KOPT-K1 (cell line): ENCODE data around the gene RAB21.
"Not testable (repeated sequence)": the region's sequence is repeated elsewhere in the genome, so short reads cannot be mapped to it uniquely, and the experiment has no call there.

Experiments used
- H3K27ac ChIP-seq: fragments of 200-600 bp; sonication (generic); 2 replicates; pipeline ENCODE4 v1.5.1; 2016; ENCODE audit warnings: antibody characterized with exemption, mild to moderate bottlenecking, low read depth, low read length; ENCODE audit not compliant: poor library complexity, severe bottlenecking
- H3K36me3 ChIP-seq: fragments of 200-600 bp; sonication (generic); 2 replicates; pipeline ENCODE4 v1.5.1; 2017; ENCODE audit warnings: antibody characterized with exemption, mild to moderate bottlenecking, low read length, moderate library complexity; ENCODE audit not compliant: insufficient read depth
- H3K9me3 ChIP-seq: fragments of 200-600 bp; sonication (generic); 2 replicates; pipeline ENCODE4 v1.5.1; 2017; ENCODE audit warnings: antibody characterized with exemption, low read length, mild to moderate bottlenecking; ENCODE audit not compliant: insufficient read depth, poor library complexity, severe bottlenecking

Gene RAB21

GRCh38 chr12:71742998-71743397 lies 11.7 kb upstream of the RAB21 start:
- Histone ChIP-seq H3K9me3 (no peaks in the 10 kb centered on the region), H3K36me3 (no peaks in the 10 kb centered on the region), H3K27ac (no peak overlapping the region)

GRCh38 chr12:71744522-71745300 lies 10.0 kb upstream of the RAB21 start:
- Histone ChIP-seq H3K27ac (no peak overlapping the region), H3K36me3 (no peaks in the 10 kb centered on the region), H3K9me3 (no peaks in the 10 kb centered on the region)

- Histone ChIP-seq H3K36me3 (no peaks in the 10 kb centered on the region), H3K27ac (no peak overlapping the region), H3K9me3 (no peaks in the 10 kb centered on the region)
These were observed 7.6 kb upstream of the RAB21 start for GRCh38 chr12:71746974-71747611.

- H3K36me3 ChIP-seq, result no peaks in the 10 kb centered on the region
- H3K9me3 ChIP-seq, result no peaks in the 10 kb centered on the region
- no peak overlapping the region for H3K27ac ChIP-seq
These were observed 6.4 kb upstream of the RAB21 start for GRCh38 chr12:71748081-71748850.

- Histone ChIP-seq H3K27ac (no peak overlapping the region), H3K9me3 (no peaks in the 10 kb centered on the region), H3K36me3 (no peaks in the 10 kb centered on the region)
These were observed 5.0 kb upstream of the RAB21 start for GRCh38 chr12:71749666-71750065.

- Histone ChIP-seq H3K9me3 (peaks cover under 1% of the 10 kb centered on the region), H3K36me3 (peaks cover 12% of the 10 kb centered on the region)
These were observed 1.8 kb upstream of the RAB21 start for GRCh38 chr12:71752891-71753290.

GRCh38 chr12:71755146-71755892 lies 656 bp downstream of the RAB21 start:
- peaks cover 25% of the 10 kb centered on the region for H3K9me3 ChIP-seq
- peaks cover 37% of the 10 kb centered on the region for H3K36me3 ChIP-seq
- peak overlapping the region; percentile 75 for H3K27ac ChIP-seq

More at GRCh38 chr12:71752891-71753290, 1.8 kb upstream of the RAB21 start:
- no peak overlapping the region for H3K27ac ChIP-seq

- Histone ChIP-seq H3K36me3 (peaks cover 45% of the 10 kb centered on the region), H3K9me3 (peaks cover 33% of the 10 kb centered on the region), H3K27ac (peak overlapping the region; percentile 75)
These were observed 1.5 kb downstream of the RAB21 start for GRCh38 chr12:71756054-71756690.

GRCh38 chr12:71759941-71760340 lies 5.3 kb downstream of the RAB21 start:
- Histone ChIP-seq H3K36me3 (peaks cover 51% of the 10 kb centered on the region), H3K27ac (no peak overlapping the region), H3K9me3 (peaks cover 45% of the 10 kb centered on the region)

GRCh38 chr12:71760471-71760870 lies 5.8 kb downstream of the RAB21 start:
- peaks cover 45% of the 10 kb centered on the region for H3K9me3 ChIP-seq
- H3K36me3 ChIP-seq, result peaks cover 51% of the 10 kb centered on the region
- H3K27ac ChIP-seq, result no peak overlapping the region

GRCh38 chr12:71761354-71761753 lies 6.7 kb downstream of the RAB21 start:
- H3K36me3 ChIP-seq, result peaks cover 51% of the 10 kb centered on the region
- not testable (repeated sequence) for H3K27ac ChIP-seq
- peaks cover 45% of the 10 kb centered on the region for H3K9me3 ChIP-seq

- no peak overlapping the region for H3K27ac ChIP-seq
- peaks cover 29% of the 10 kb centered on the region for H3K36me3 ChIP-seq
- peaks cover 35% of the 10 kb centered on the region for H3K9me3 ChIP-seq
These were observed 9.2 kb downstream of the RAB21 start for GRCh38 chr12:71763677-71764379.

- H3K27ac ChIP-seq, result no peak overlapping the region
- peaks cover 20% of the 10 kb centered on the region for H3K36me3 ChIP-seq
- peaks cover 26% of the 10 kb centered on the region for H3K9me3 ChIP-seq
These were observed 10.1 kb downstream of the RAB21 start for GRCh38 chr12:71764587-71765321.
